SK-N-MC (cell line): ENCODE results near the gene CLEC2L.

ENCODE experiments used
- DNase-seq: peaks from one replicate; pipeline ENCODE4 v3.0.0-alpha.2; 2011; ENCODE audit warnings: low read depth, low spot score
- H3K27ac ChIP-seq: fragments of 200-600 bp; sonication (generic); 2 replicates; pipeline ENCODE4 v1.5.1; 2016; ENCODE audit warnings: mixed run types
- H3K36me3 ChIP-seq: fragments of 200-600 bp; sonication (generic); 2 replicates; pipeline ENCODE4 v1.6.1; 2017; ENCODE audit warnings: antibody characterized with exemption, low read length, mixed read lengths; ENCODE audit not compliant: insufficient read depth
- H3K4me3 ChIP-seq: fragments of 200-600 bp; sonication (generic); 2 replicates; pipeline ENCODE4 v1.5.1; 2016
- H3K9ac ChIP-seq: fragments of 200-600 bp; sonication (generic); 2 replicates; pipeline ENCODE4 v1.8.0; 2017; ENCODE audit warnings: mixed run types, mixed read lengths; ENCODE audit not compliant: insufficient read length
- H3K9me3 ChIP-seq: fragments of 200-600 bp; sonication (generic); 2 replicates; pipeline ENCODE4 v1.6.1; 2017; ENCODE audit warnings: low read depth, mild to moderate bottlenecking, antibody characterized with exemption, low read length, moderate library complexity, mixed read lengths
- EZH2 ChIP-seq: fragments of 200-600 bp; sonication (generic); IDR thresholded peaks from one replicate; pipeline ENCODE4 v1.6.1; 2017; ENCODE audit warnings: antibody characterized with exemption
- FOXP2 ChIP-seq: optimal IDR thresholded peaks from 2 replicates; pipeline ENCODE3; 2011; ENCODE audit warnings: mild to moderate bottlenecking, moderate library complexity; ENCODE audit not compliant: insufficient read depth; ENCODE audit errors: extremely low read length, control extremely low read depth
- POLR2AphosphoS5 ChIP-seq: IDR thresholded peaks from 2 replicates; pipeline ENCODE4 v1.6.1; 2012; ENCODE audit warnings: mild to moderate bottlenecking, low read depth, low read length, borderline replicate concordance

Gene CLEC2L

DNA sequence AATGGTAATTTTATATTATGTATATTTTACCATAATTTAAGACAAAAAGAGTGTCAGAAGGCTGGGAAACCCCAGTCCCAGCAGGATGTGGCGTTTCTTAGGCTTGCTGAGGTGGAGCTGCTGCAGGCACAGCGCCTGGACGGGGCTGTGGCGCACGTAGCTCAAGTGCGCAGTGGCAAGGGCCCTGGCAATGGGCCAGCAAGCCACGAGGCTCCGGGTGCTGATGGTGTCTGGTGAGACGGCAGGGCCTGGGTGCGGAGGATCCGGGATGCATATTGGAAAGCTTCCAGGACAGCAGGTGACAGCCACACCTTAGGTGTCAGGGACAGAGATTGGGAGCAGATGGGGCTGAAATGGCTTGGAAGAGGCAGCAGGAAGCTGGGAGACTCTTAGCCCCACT, 37.2 kb downstream of the CLEC2L start:
- H3K9me3 ChIP-seq: no peaks in the 10 kb centered on the region
- H3K27ac ChIP-seq: no peak overlapping the region
- no peak overlapping the region for H3K9ac ChIP-seq
- H3K36me3 ChIP-seq: no peaks in the 10 kb centered on the region
- DNase-seq: no peak
- no peak for TF ChIP-seq EZH2
- no peak for TF ChIP-seq FOXP2
- TF ChIP-seq POLR2AphosphoS5: no peak
- no peak overlapping the region for H3K4me3 ChIP-seq

DNA sequence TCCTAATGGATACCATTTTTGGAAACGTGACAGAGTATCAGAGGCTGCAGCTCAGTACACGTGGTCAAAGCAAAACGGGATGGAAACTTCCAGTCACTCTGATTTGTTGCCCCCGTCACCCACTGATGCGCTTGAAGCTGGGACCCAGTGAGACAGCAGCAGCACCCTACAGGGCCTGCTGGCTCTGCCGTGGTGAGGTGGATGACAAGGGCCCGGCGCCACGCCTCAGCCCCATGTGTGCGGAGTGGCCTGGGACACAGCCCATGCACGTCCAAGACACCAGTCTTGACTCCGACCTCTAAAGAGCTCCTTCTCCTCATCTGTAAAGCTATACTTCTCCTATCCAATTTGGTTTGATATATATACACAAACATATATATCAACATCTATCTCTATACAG, 39.0 kb downstream of the CLEC2L start:
- H3K27ac ChIP-seq: no peak overlapping the region
- H3K9me3 ChIP-seq: no peaks in the 10 kb centered on the region
- no peak for DNase-seq
- H3K9ac ChIP-seq: no peak overlapping the region
- no peak for TF ChIP-seq POLR2AphosphoS5
- TF ChIP-seq FOXP2: no peak
- TF ChIP-seq EZH2: no peak
- H3K36me3 ChIP-seq: no peaks in the 10 kb centered on the region
- H3K4me3 ChIP-seq: no peak overlapping the region

DNA sequence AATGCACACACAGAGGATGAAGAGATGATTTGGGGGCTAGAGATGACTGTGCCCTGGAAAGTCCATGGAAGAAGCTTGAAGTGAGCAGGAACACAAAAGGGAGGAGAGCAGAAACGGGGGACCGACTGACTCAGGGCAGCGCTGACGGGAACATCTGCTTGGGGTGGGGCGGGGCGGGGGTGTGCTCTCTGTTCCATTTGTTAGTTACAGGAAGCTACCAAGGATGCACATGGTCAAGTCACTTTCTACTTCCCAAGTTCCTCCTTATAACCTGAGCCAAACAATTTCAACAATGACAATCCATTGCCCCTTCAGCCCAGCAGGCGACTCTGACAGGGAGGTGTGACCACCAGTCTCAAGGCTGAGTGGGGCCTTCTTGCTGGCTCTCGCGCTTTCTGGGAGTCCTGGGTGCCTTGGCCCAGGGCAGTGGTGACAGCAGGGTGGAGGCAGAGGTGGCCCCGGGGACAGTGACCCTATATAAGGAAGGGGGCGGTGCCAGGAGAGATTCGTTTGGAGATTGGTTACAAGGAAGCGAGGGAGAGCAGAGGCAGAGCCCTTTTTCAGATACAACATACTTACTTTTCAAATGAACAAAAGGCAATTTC, 39.6 kb downstream of the CLEC2L start:
- Histone ChIP-seq H3K4me3 (no peak overlapping the region), H3K9me3 (no peaks in the 10 kb centered on the region), H3K36me3 (no peaks in the 10 kb centered on the region), H3K9ac (no peak overlapping the region), H3K27ac (no peak overlapping the region)
- no peak for DNase-seq
- no peak for TF ChIP-seq FOXP2
- TF ChIP-seq POLR2AphosphoS5: no peak
- TF ChIP-seq EZH2: no peak

DNA sequence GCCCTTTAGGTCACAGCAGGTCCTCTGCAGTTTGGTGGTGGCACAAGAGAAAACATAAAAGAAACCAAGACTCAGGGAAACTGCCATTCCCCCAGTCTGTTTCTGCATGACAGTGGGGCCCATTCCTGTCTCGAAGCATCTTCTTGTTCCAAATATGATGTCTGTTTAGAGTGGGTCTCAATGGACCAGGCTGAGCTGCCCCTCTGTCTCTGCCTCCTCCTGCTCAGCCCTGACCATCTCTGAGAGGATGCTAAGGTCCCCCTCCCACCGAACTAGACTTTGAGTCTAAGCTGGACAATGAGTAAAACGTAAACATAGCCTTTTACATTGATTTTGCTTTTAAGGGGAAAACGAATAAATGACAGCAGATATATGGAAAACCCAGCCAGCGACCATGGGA, 40.4 kb downstream of the CLEC2L start:
- DNase-seq: no peak
- no peak overlapping the region for H3K4me3 ChIP-seq

DNA sequence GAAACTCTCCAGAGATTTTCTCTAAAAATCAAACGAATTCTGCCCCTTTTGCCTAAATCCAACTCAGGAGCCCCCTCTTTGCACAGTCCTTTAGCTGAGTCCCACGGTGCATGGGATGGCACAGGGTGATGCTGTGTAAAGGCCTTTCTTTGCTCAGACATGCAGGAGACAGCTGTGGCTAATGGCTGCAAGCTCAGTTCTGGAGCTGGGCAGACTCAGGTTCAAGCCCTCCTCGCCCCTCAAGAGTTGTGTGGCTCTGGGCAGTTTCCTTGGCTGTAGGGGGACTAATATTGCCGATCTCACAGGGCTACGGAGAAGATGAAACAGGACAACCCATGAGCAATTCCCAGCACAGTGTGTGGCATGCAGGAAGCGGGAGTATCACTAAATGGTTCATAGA, 42.6 kb downstream of the CLEC2L start:
- H3K27ac ChIP-seq: no peak overlapping the region
- H3K9ac ChIP-seq: no peak overlapping the region
- H3K9me3 ChIP-seq: no peaks in the 10 kb centered on the region
- no peaks in the 10 kb centered on the region for H3K36me3 ChIP-seq
- H3K4me3 ChIP-seq: no peak overlapping the region
- TF ChIP-seq POLR2AphosphoS5 (no peak), FOXP2 (no peak), EZH2 (no peak)
- DNase-seq: no peak

More for the DNA sequence above, 40.4 kb downstream of the CLEC2L start:
- no peaks in the 10 kb centered on the region for H3K9me3 ChIP-seq
- H3K9ac ChIP-seq: no peak overlapping the region
- H3K27ac ChIP-seq: no peak overlapping the region
- TF ChIP-seq EZH2 (no peak), POLR2AphosphoS5 (no peak), FOXP2 (no peak)
- H3K36me3 ChIP-seq: no peaks in the 10 kb centered on the region

DNA sequence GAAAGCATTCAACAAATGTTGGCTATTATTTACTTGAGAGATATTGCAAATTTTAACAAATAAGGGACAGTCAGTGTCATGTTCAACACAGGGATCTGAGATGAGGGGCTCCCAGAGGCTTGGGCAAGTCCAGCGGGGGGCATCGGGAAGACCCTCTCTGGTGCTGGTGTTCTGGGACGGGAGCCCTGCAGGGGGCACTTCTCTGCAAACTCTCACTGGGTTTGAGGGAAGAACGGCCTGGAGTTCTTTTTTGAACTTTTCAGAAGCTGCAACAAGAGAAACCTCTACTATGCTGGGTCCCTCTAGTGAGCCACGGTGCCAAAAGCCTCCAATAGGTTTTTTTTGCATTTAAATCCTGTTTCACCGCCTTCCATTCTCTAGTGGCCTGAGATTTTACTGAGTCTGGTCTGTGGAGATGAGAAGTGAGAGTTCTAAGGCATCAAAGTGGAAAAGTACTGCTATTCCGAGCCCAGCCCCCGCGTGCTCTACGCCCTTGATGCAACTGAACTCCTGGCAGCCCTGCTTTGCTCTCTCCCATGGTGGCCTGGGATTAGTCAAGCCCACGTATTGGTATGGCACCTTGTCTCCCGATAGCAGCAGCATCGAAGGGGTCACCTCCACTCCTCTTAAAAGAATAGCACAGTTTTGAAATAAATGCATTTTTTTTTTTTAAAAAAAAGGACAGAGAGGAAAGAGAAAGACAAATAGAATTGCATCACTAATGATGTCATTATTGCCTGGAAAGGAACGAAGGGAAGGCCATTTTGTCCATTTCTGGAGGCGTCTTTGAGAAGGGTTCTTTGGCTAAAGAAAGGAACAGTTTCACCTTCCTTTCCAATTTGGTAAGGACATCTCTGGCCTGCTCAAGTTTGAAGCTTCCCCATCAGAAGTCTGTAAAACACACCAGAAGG, 43.5 kb downstream of the CLEC2L start:
- no peak for TF ChIP-seq POLR2AphosphoS5
- TF ChIP-seq FOXP2: no peak
- no peak for TF ChIP-seq EZH2
- no peaks in the 10 kb centered on the region for H3K9me3 ChIP-seq
- H3K36me3 ChIP-seq: no peaks in the 10 kb centered on the region
- no peak overlapping the region for H3K4me3 ChIP-seq
- H3K9ac ChIP-seq: no peak overlapping the region
- DNase-seq: no peak
- H3K27ac ChIP-seq: no peak overlapping the region

DNA sequence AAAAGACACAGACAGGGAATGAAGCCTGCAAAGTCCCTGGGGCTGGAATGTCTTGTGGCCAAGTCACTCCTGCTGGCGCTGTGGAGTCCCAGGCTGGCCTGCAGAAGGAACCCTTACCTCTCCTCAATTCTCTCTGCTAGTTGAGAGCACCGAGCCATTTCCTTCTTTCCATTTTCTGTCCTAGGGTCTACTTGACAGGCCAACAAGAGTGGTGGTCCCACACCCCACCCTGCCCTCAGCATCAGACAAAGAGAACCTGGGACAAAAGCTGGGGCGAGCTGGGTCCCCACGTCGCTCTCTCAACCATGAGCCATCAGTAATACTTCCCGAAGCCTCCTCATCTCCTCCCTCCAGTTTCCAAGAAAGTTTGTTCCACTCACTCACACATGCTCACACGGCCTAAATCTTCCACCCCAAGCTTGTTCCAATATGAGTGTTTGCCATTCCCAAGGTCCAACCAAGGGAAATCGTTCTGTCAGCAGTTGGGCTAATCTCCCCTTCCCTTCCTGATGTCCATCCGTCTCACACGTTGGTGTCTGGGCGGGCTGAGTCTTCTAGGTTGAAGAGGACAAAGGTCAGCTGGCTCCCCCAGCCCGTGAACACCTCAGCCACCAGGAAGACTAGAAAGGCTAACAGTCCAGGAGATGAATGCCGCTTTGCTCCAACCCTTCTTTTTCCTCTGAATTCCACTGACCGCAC, 44.3 kb downstream of the CLEC2L start:
- no peak overlapping the region for H3K4me3 ChIP-seq
- no peak overlapping the region for H3K9ac ChIP-seq
- no peaks in the 10 kb centered on the region for H3K36me3 ChIP-seq
- no peak overlapping the region for H3K27ac ChIP-seq
- TF ChIP-seq EZH2 (no peak), POLR2AphosphoS5 (no peak), FOXP2 (no peak)
- H3K9me3 ChIP-seq: no peaks in the 10 kb centered on the region
- no peak for DNase-seq

DNA sequence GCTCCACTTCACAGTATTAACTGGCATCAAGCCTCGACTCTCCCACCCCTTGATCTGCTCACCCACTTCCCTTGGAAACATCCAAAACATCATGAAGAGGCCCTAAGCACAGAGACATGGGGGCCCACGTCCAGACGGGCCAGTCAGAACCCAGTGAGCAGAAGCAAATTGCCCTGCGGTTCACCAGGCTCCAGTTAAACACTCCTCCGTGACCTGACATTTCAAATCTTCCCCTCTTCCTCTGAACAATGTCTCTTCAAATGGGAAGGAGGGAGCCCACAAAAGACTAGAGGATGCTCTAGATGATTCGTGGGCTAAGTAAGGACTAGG, 44.8 kb downstream of the CLEC2L start:
- TF ChIP-seq POLR2AphosphoS5: no peak
- no peak for TF ChIP-seq EZH2
- no peak for TF ChIP-seq FOXP2
- H3K9me3 ChIP-seq: no peaks in the 10 kb centered on the region
- no peak for DNase-seq
- H3K36me3 ChIP-seq: no peaks in the 10 kb centered on the region
- H3K27ac ChIP-seq: no peak overlapping the region
- H3K4me3 ChIP-seq: no peak overlapping the region
- H3K9ac ChIP-seq: no peak overlapping the region
